ENCODE data around the gene SNRPA. TPM values are rescaled to one million over a fixed set of nuclear protein-coding genes. Genes with fewer than 3 reads are reported as not detected.

Gene SNRPA
- total and polyA plus RNA-seq, 2 of the 8 experiments (the other 6 are each of a cell fraction or from before 2014, with no cell fraction given), result 201 to 202 TPM

- no peak overlapping the region for H3K23ac ChIP-seq (ENCODE audit: insufficient read length)
- DNase-seq (ENCODE audit: low read depth in 1 of 2, low spot score in 2 of 2) (no peak), FAIRE-seq (no peak)
- no peaks in the 10 kb centered on the region for H3K9me3 ChIP-seq (ENCODE audit: insufficient read depth in 2 of 2, low read depth in 1 of 2, low read length in 1 of 2)
- H3K79me2 ChIP-seq (ENCODE audit: control insufficient read depth in 1 of 2, insufficient read depth in 2 of 2, low read length in 2 of 2), result peaks cover 0 to 36% of the 10 kb centered on the region in 2 experiments; a peak in 2 of 4 replicates
- H3K36me3 ChIP-seq (ENCODE audit: control insufficient read depth in 2 of 4, insufficient read depth in 4 of 4, low read length in 3 of 4), result peaks cover 0 to 4% (median 0%) of the 10 kb centered on the region in 4 experiments; a peak in 2 of 8 replicates
- H3K4me1 ChIP-seq (replicated peaks in 1 of 4; ENCODE audit: control insufficient read depth in 3 of 4, insufficient read depth in 4 of 4, low read length in 3 of 4), result peaks cover 0 to 10% (median 0%) of the 10 kb centered on the region in 4 experiments; a peak in 6 of 7 replicates
- ChIA-PET POLR2A (ENCODE audit: partially characterized antibody) (interaction anchor here (0.6 to 2.2 kb wide), 7 partner anchors 9 to 85 kb away, joined by 3 to 11 read pairs (median 5); partner anchors contain the start of gene ACTMAP), CTCF (ENCODE audit: partially characterized antibody) (interaction anchor here (0.6 to 1.8 kb wide), 5 partner anchors 9 to 75 kb away, joined by 3 to 5 read pairs (median 4); no protein-coding TSS in a partner anchor)
- 87% methylated on average over 6 of the region's 6 CpGs; no CpG with 5 or more reads in 1 of the 2 experiments for WGBS, 2 experiments (ENCODE audit: extremely low coverage in 1 of 2, insufficient coverage in 1 of 2, insufficient read length in 1 of 2, insufficient replicate concordance in 2 of 2, low coverage in 1 of 2, low lambda C conversion rate in 2 of 2, missing lambda C conversion rate in 1 of 2)
- no peak overlapping the region for H2AK5ac ChIP-seq (ENCODE audit: low read depth, low read length)
- no peaks in the 10 kb centered on the region for H4K20me1 ChIP-seq (replicated peaks in 1 of 2; ENCODE audit: control insufficient read depth in 1 of 2, insufficient read depth in 2 of 2, low read length in 2 of 2)
- H3K79me1 ChIP-seq (ENCODE audit: low read depth, low read length), result peaks cover 8% of the 10 kb centered on the region
- no peak overlapping the region for H2BK12ac ChIP-seq (ENCODE audit: low read depth, low read length)
- H4K91ac ChIP-seq (replicated peaks; ENCODE audit: insufficient read length, low read length), result no peak overlapping the region
- H2BK15ac ChIP-seq (ENCODE audit: low read length), result no peak overlapping the region
- H3K27ac ChIP-seq (ENCODE audit: low read depth, low read length), result no peak overlapping the region
- H2BK120ac ChIP-seq (replicated peaks; ENCODE audit: low read depth, low read length), result no peak overlapping the region
- no peak overlapping the region for H3K14ac ChIP-seq (ENCODE audit: insufficient read length)
- no peak overlapping the region for H3K56ac ChIP-seq (replicated peaks; ENCODE audit: insufficient read length, low read depth, low read length)
- H3K9ac ChIP-seq (replicated peaks in 1 of 4; ENCODE audit: extremely low read depth in 1 of 4, low read depth in 3 of 4, low read length in 3 of 4), result no peak overlapping the region
- H2BK5ac ChIP-seq (ENCODE audit: low read depth, low read length), result no peak overlapping the region
- H3K4me3 ChIP-seq (ENCODE audit: extremely low read depth in 1 of 4, insufficient read depth in 2 of 4, low read depth in 3 of 4, low read length in 4 of 4), result no peak overlapping the region
- no peak overlapping the region for H3K4me2 ChIP-seq (ENCODE audit: insufficient read depth in 1 of 2, low read depth in 2 of 2, low read length in 2 of 2)
- H2BK20ac ChIP-seq (ENCODE audit: low read length), result no peak overlapping the region
- H4K5ac ChIP-seq (ENCODE audit: insufficient read length, low read depth, low read length), result no peak overlapping the region
- H2AFZ ChIP-seq (ENCODE audit: low read length), result no peak overlapping the region
- no peak overlapping the region for H3K18ac ChIP-seq (ENCODE audit: extremely low read depth, low read length)
- no peaks in the 10 kb centered on the region for H3K27me3 ChIP-seq (replicated peaks in 1 of 4; ENCODE audit: control insufficient read depth in 3 of 4, extremely low read depth in 1 of 4, insufficient read depth in 3 of 4, low read length in 3 of 4)
- H4K8ac ChIP-seq (ENCODE audit: extremely low read depth, insufficient read depth, low read length), result no peak overlapping the region
- H3K23me2 ChIP-seq (ENCODE audit: low read depth, low read length), result peaks cover 10% of the 10 kb centered on the region
- H3K4ac ChIP-seq (replicated peaks; ENCODE audit: insufficient read length, low read depth, low read length), result no peak overlapping the region
- TF ChIP-seq CBX5 (IDR thresholded peaks at IDR 0.05; ENCODE audit: low read depth, low read length), result no peak
- TF ChIP-seq, protein P1, sequence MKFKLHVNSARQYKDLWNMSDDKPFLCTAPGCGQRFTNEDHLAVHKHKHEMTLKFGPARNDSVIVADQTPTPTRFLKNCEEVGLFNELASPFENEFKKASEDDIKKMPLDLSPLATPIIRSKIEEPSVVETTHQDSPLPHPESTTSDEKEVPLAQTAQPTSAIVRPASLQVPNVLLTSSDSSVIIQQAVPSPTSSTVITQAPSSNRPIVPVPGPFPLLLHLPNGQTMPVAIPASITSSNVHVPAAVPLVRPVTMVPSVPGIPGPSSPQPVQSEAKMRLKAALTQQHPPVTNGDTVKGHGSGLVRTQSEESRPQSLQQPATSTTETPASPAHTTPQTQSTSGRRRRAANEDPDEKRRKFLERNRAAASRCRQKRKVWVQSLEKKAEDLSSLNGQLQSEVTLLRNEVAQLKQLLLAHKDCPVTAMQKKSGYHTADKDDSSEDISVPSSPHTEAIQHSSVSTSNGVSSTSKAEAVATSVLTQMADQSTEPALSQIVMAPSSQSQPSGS (IDR thresholded peaks at IDR 0.05; ENCODE audit: low read length), result no peak
- TF ChIP-seq HDAC6 (IDR thresholded peaks at IDR 0.05; ENCODE audit: low read depth, low read length), result no peak
- TF ChIP-seq SUZ12 (IDR thresholded peaks at IDR 0.05; ENCODE audit: low read length), result no peak
- TF ChIP-seq CBX8 (IDR thresholded peaks at IDR 0.05; ENCODE audit: borderline replicate concordance, low read depth, low read length), result no peak
- no peak for TF ChIP-seq NRF1 (IDR thresholded peaks at IDR 0.05; ENCODE audit: low read depth, low read length)
- no peak for TF ChIP-seq JUN (IDR thresholded peaks at IDR 0.05; ENCODE audit: low read depth, low read length)
- TF ChIP-seq EP300 (IDR thresholded peaks at IDR 0.05; ENCODE audit: borderline replicate concordance in 1 of 2, low read depth in 2 of 2, low read length in 2 of 2), result no peak
- TF ChIP-seq KDM5A (IDR thresholded peaks at IDR 0.05; ENCODE audit: low read length), result no peak
- no peak for TF ChIP-seq MAFK (IDR thresholded peaks at IDR 0.05; ENCODE audit: low read depth, low read length)
- no peak for TF ChIP-seq SP4 (IDR thresholded peaks at IDR 0.05; ENCODE audit: low read length)
- no peak for TF ChIP-seq PHF8 (conservative IDR thresholded peaks at IDR 0.05; ENCODE audit: low read depth, low read length)
Observed at GRCh38 chr19:40721140-40721486, 29.9 kb upstream of the SNRPA start.

Data from H1 (cell line).